Left renal cortex interstitium (tissue), 4 donors: ENCODE data around the gene TIMM44. TPM values are rescaled to one million over a fixed set of nuclear protein-coding genes. Genes with fewer than 3 reads are reported as not detected.
"Not testable (repeated sequence)": the region's sequence is repeated elsewhere in the genome, so short reads cannot be mapped to it uniquely, and the experiment has no call there.

Source experiments
- DNase-seq, 4 donors: peaks; one replicate each; pipeline ENCODE4 v3.0.0-alpha.2; 2013; ENCODE audit warnings: low read depth in 4 of 4, low spot score in 2 of 4, missing footprints in 1 of 4
- polyA plus RNA-seq, 4 donors: library from polyadenylated mRNA; unstranded; fragments of 120-200 nt; gene quantifications; one replicate each; pipeline ENCODE4 v1.2.1, GENCODE V29; 2013; ENCODE audit not compliant: insufficient read length in 4 of 4

Gene TIMM44
- polyA plus RNA-seq, 4 donors, result 39.2 to 62.5 (median 52.1) TPM

DNA sequence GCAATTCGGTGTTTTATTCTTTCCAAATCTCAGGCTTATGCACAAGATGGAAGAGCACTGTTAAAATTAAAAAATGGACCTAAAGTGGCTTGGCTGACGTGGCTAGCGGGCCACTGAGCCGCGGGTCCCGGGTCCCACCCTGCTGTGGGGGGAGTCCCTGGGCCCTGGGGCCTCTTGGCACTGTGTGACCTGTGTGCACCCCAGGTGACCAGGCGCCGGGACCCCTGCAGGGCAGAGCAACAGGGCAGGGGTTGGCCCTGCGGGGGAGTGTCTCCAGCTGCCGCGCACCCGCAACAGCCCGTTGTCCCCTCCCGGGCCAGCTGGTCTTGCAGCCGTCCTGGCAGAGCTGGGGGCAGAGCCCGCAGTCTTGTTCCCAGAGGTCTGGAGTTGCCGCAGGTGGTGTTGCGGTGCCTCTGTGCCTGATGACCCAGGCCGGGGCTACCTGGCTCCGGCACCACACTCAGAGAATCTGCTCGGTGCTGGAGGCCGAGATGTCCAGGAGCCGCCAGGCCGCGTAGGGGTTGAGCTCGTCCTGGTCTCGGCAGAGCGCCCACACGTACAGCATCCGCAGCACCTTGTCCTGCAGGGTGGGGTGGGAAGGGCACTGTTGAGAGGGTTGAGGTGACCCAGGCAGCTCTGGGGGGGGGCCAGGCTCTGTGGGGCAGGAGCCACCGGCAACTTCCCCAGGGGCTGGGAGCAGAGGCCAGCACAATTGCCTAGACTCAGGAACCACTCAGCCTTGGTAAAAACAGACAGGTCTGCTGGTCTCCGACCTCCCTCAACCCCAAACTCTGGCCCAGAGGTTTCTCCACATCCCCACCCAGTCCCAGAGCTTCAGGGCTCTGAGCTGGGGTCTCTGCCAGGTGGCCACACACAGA, 16.5 kb downstream of the TIMM44 start:
- DNase-seq, result no peak

DNA sequence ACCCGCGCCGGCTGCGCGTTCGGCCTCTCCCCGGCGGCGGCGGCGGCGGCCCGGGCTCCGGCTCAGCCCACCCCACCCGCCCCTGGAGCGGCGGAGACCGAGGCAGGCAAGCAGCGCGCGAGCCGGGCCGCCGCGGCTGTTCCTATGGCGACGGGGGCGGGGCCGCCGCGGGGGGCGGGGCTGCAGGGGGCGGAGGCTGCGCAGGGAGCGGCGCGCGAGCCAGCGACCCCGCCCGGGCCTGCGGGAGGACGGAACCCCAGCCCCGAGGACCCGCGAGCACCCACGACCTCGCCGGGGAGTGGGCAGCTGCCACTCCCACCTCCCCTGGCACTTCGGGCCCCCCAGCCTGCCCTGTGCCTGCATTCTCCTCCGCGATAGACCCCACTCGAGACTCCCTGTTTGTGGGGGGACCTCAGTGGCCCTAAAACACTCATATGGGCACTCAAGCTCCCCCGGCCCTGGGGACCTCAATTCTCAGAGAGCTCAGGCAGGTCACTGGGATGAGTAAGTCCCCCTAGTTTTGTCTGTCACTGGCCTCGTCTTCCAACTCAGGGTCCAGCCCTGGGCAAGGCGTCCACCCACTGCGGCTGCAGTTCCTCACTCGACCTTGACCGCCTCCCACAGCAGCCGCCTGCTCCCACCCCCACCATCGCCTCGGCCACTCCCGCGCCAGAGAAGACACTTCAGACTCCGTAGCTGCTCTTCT, 17.3 kb downstream of the TIMM44 start, which contains the start of gene CTXN1:
TSS of gene CTXN1 (minus strand) at position 115 of the 706 bp plus-strand sequence. CDS start 597 bp downstream, outside the sequence.
- DNase-seq, result no peak

- peak in 1 of 4 donors; percentile 76 for DNase-seq
Observed at GRCh38 chr19:7925171-7925851, 18.2 kb downstream of the TIMM44 start.

DNA sequence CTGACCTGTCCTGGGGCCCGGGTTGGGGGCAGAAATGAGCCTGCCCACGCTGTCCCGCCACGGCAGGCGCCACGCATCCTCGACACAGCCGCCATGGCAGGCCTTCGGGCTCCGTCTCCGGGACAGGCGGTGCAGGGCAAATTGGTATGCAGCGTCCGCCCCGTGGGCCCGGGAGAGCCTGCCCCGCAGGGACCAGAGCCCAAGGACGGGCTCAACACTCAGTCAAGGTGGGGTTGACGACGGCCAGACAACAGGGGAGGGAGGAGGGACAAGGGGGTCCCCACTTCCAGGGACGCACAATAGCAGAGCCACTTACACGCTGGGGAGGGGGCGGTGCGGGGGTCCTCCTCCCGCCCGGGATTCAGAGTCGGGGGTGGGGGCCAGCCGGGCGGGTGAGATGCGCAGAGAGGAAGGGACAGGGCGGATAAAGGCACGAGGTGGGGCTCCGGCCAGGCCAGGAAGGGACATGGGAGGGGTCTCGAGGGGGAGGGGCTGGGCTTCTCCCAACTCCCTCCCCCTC, 18.8 kb downstream of the TIMM44 start:
- DNase-seq, result no peak

DNA sequence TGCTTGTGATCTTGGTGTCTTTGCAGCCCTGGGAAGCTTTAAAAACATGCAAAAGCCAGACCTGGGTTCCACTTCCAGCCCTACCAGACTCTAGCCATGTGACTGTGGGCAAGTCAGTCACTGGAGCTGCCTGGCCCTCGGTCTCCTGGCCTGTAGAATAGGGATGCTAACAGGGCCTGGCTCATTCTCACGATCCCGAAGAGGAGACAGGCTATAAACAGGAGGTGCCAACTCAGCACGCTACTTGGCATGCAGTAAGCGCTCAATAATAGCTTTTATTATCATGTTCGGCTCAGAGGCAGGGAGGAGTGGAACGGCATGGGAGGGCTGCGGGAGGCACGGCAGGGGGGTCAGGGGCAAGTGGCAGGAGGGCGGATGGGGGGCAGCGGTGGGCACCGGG, 19.2 kb downstream of the TIMM44 start:
- no peak for DNase-seq

DNA sequence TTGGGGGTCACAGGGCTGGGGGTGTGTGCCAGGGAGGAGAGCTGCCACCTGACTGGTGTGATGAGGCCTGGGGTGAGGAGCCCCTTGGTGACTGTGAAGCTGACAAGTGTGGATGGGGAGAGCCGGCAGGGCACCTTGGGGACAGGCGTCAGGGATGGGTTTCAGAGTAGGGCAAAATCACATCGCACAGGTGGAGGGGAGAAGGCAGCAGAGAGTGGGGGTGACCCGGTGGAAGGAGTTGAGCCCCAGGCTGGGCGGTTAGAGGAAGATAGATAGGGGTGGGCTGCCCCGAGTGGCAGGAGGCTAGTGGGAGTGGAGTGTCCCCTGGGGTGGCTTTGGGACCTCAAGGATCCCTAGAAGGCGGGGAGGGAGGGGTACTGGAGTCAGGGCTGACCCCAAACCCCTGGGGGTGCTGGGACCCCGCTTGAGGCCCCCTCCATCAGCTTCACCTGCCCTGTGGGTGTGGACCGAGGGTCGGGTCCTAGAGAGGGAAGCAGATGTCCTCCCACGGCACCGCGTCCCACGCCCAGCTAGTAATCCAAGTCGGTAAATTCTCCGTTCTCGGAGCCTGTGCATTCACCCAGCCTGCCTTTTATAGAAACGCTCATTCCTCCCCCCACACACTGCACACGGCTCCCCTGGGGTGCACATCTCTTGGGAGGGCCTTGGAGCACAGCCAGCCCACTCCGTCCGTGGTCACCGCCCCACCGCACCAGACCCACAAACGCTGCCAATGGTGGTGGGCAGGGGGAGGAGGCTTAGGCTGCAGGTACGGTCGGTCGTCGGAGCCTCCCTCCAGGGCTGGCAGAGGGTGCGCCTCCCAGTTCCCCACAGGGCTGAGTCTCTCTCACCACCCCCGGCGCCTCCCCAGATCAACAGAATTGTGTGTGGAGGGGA, 19.9 kb downstream of the TIMM44 start:
- no peak for DNase-seq

GRCh38 chr19:7922836-7923195, 20.6 kb downstream of the TIMM44 start:
- DNase-seq, result no peak

DNA sequence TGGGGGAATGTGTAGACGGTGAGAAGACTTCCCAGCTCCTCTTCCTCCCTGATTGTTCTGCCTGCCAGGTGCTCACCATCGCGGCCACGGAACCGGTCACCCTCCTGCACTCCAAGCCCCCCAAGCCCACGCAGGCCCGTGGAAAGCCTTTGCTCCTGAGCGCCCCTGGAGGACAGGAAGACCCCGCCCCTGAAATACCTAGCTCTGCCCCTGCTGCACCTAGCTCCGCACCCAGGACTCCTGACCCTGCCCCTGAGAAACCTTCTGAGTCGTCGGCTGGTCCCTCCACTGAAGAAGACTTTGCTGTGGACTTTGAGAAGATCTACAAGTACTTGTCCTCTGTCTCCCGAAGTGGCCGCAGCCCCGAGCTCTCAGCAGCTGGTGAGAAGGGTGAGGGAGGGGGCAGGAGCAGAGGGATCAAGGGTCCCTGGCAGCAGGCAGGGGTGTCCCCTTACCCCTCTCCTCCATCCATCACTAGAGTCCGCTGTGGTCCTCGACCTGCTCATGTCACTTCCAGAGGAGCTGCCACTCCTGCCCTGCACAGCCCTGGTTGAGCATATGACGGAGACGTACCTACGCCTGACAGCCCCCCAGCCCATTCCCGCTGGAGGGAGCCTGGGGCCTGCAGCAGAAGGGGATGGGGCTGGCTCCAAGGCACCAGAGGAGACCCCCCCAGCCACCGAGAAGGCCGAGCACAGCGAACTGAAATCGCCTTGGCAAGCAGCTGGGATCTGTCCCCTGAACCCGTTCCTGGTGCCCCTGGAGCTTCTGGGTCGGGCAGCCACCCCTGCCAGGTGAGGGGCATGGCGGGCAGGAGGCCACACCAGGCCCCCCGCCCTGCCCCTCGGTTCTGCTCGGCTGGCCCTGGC, 21.3 kb downstream of the TIMM44 start:
- no peak for DNase-seq

- DNase-seq, result no peak
Observed at GRCh38 chr19:7921302-7921966, 22.0 kb downstream of the TIMM44 start.

GRCh38 chr19:7920519-7921301, 22.8 kb downstream of the TIMM44 start:
- peak; percentile 81 to 90 (median 86) for DNase-seq

GRCh38 chr19:7919610-7920518, 23.6 kb downstream of the TIMM44 start, which contains the start of gene SNAPC2:
TSS of gene SNAPC2 (plus strand) at chr19:7920338. CDS start at chr19:7920367, 29 bp downstream.
- DNase-seq, result peak; percentile 86 to 90 (median 88)

DNA sequence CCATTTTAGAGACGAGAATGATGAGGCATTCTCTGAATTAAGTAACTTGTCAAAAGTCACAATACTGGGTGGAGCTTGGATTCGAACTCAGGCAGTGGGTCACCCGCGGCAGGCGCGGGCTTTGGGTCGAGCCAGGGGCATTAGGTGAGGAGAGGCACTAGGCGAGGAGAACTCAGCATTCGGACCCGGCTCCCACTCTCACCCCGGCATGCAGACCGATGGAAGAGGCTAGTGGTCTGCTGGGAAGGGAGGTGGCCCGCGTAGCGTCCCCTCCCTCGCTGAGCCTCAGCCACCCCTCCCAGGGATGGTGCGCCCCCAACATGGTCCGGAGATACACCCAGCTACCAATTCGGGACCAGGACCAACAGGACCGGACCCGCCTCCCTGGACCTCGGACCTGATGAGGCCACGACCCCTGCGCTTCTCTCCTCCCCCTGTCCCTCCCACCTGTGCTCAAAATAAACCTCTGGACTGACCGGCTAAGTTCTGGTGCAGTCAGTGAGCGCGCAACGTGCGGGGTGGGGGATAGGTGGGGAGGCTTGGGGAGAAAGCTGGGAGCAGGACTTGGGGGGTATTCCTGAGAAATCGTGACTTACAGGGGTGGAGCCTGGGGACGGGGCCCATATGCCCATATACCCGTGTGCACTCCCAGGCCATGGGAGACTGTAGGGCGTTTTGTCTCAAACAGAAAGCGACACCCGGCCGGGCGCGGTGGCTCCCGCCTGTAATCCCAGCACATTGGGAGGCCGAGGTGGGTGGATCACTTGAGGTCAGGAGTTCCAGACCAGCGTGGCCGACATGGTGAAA, 24.6 kb downstream of the TIMM44 start:
- DNase-seq, result no peak

- DNase-seq, result not testable (repeated sequence)
Observed at GRCh38 chr19:7918062-7918614, 25.3 kb downstream of the TIMM44 start.

GRCh38 chr19:7917267-7918061, 26.0 kb downstream of the TIMM44 start:
- no peak for DNase-seq

GRCh38 chr19:7916955-7917266, 26.6 kb downstream of the TIMM44 start:
- DNase-seq, result no peak
